OCI-LY7 (cell line): ENCODE data around the gene STK35. TPM values are rescaled to one million over a fixed set of nuclear protein-coding genes. Genes with fewer than 3 reads are reported as not detected.

Experiments used
- BruUV-seq: library from RNA; stranded (reverse); fragments of 400-500 nt; replicated peaks from 2 replicates; lab custom pipeline; 2021; lab: Mats Ljungman, UMichigan
- CTCF ChIA-PET: fragments of 300-600 bp; sonication (Branson Sonifier 250); formaldehyde crosslinking; loops from one replicate; lab custom pipeline; 2022; ENCODE audit warnings: antibody characterized with exemption; ENCODE audit not compliant: unreplicated experiment; lab: Charles Lee
- POLR2A ChIA-PET: fragments of 300-600 bp; sonication (Branson Sonifier 250); formaldehyde crosslinking; loops from one replicate; lab custom pipeline; 2022; ENCODE audit warnings: antibody characterized with exemption; lab: Charles Lee
- DNase-seq: peaks from one replicate; pipeline ENCODE4 v3.0.0-alpha.2; 2015; ENCODE audit warnings: low spot score
- H2AFZ ChIP-seq: fragments of 200-600 bp; sonication (generic), shearing (Covaris generic); 2 replicates; pipeline ENCODE4 v1.6.1; 2014; ENCODE audit warnings: mild to moderate bottlenecking, antibody characterized with exemption, low read length, moderate library complexity
- H3K27ac ChIP-seq: fragments of 200-600 bp; sonication (generic); 2 replicates; pipeline ENCODE4 v1.5.1; 2014; ENCODE audit warnings: mixed run types, low read depth, mild to moderate bottlenecking, moderate library complexity, low read length, inconsistent platforms; ENCODE audit not compliant: poor library complexity, severe bottlenecking
- H3K36me3 ChIP-seq: fragments of 200-600 bp; sonication (generic); 2 replicates; pipeline ENCODE4 v1.6.1; 2014; ENCODE audit warnings: mild to moderate bottlenecking, antibody characterized with exemption, low read length, moderate library complexity, mixed read lengths; ENCODE audit not compliant: insufficient read depth
- H3K4me1 ChIP-seq: fragments of 200-600 bp; sonication (generic); 2 replicates; pipeline ENCODE4 v1.5.1; 2014; ENCODE audit warnings: mild to moderate bottlenecking, low read length; ENCODE audit not compliant: insufficient read depth, poor library complexity, severe bottlenecking
- H3K4me2 ChIP-seq: fragments of 200-600 bp; sonication (generic); 2 replicates; pipeline ENCODE4 v1.6.1; 2014; ENCODE audit warnings: mild to moderate bottlenecking, low read length
- H3K4me3 ChIP-seq: fragments of 200-600 bp; sonication (generic); 2 replicates; pipeline ENCODE4 v1.5.1; 2014; ENCODE audit warnings: mild to moderate bottlenecking, low read depth, low read length; ENCODE audit not compliant: poor library complexity, severe bottlenecking
- H3K79me2 ChIP-seq: fragments of 200-600 bp; sonication (generic); 2 replicates; pipeline ENCODE4 v1.6.1; 2016; ENCODE audit warnings: low read depth, mild to moderate bottlenecking, low read length, moderate library complexity, mixed read lengths; ENCODE audit not compliant: insufficient read depth
- H3K9me2 ChIP-seq: fragments of 200-600 bp; sonication (generic); 2 replicates; pipeline ENCODE4 v1.6.1; 2016; ENCODE audit warnings: mild to moderate bottlenecking, low read length, mixed read lengths; ENCODE audit not compliant: insufficient read depth
- H3K9me3 ChIP-seq: fragments of 200-600 bp; sonication (generic); 2 replicates; pipeline ENCODE4 v1.6.1; 2014; ENCODE audit warnings: mild to moderate bottlenecking, mixed run types, low read length, mixed read lengths
- H4K20me1 ChIP-seq: fragments of 200-600 bp; sonication (generic); 2 replicates; pipeline ENCODE4 v1.6.1; 2014; ENCODE audit warnings: mild to moderate bottlenecking, antibody characterized with exemption, low read length, moderate library complexity, mixed read lengths; ENCODE audit not compliant: insufficient read depth
- EZH2phosphoT487 ChIP-seq: fragments of 200-600 bp; sonication (generic); IDR thresholded peaks from 2 replicates; pipeline ENCODE4 v1.6.1; 2018; ENCODE audit warnings: low read depth, borderline replicate concordance, mild to moderate bottlenecking, mixed run types, antibody characterized with exemption, low read length, moderate library complexity, mixed read lengths
- intact Hi-C: fragments of 100-400 bp; cut with micrococcal nuclease; formaldehyde crosslinking; loops from one replicate; pipeline ENCODE4 v1.10.0; 2022; ENCODE audit not compliant: unreplicated experiment
- total RNA-seq, 2 experiments: library from RNA; depleted of rRNA in 1 of 2; stranded (reverse); fragments of >200 nt in 1 of 2; shearing (Covaris generic) in 1 of 2; gene quantifications; 2 replicates each; pipeline ENCODE4 v1.2.3, GENCODE V29; 2014 to 2022
- TF ChIP-seq, protein P1 (sequence below): fragments of 200-600 bp; sonication (generic); conservative IDR thresholded peaks from 2 replicates; pipeline ENCODE4 v1.5.1; 2014; ENCODE audit warnings: mild to moderate bottlenecking, antibody characterized with exemption, low read length, moderate library complexity, mixed read lengths

The STK35 gene
- total RNA-seq, 2 experiments from 2014 or later = 21.4 to 22.3 TPM

DNA sequence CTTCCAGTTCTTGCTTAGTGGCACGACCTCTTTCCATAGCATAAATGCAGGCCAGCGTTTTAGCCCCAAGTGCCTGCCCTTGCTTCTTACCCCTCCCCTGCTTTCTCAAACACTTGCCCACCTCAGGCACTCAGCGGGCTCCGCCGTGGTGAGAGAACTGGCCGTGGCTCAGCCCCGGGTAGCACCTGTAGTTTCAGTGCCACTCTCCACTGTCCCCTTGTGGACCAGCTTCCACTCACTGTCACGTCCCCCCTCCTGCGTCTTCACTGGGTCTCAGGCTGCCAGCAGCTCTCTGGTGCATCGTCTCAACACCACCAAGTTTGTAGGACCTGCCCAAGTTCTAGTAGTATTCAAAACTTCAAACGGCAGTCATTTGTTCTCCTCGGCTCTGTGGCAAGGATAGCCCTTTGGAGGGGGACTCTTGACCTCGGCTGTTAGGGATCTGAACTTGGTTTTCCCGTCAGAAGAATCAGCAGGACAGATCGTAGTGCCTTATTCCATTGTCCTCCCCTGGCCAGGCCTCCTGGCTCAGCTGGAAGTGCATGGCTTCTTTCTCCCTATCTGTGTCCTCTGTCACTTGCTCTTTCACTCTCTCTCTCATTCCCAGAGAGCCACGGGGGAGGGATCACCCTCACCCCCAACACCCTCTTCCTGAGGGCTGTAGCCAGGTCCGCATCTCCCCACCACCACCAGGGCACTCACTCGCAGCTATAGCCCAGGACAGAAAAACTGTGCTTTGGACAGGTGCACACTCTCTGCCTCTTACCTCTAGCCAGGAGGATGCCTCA, 44.6 kb downstream of the STK35 start:
- H3K27ac ChIP-seq = no peak overlapping the region
- H3K9me3 ChIP-seq = no peaks in the 10 kb centered on the region
- intact Hi-C loops = no loop called here
- H3K4me3 ChIP-seq = no peak overlapping the region
- no peaks in the 10 kb centered on the region for H3K4me1 ChIP-seq
- DNase-seq = no peak
- POLR2A ChIA-PET = no interaction called here
- H3K36me3 ChIP-seq = peaks cover 4% of the 10 kb centered on the region; the same call in 1 of the 2 replicates
- H2AFZ ChIP-seq = no peak overlapping the region
- no TSS peak for BruUV-seq
- H3K4me2 ChIP-seq = no peak overlapping the region
- CTCF ChIA-PET = no interaction called here
- H3K9me2 ChIP-seq = no peaks in the 10 kb centered on the region
- TF ChIP-seq, protein P1, sequence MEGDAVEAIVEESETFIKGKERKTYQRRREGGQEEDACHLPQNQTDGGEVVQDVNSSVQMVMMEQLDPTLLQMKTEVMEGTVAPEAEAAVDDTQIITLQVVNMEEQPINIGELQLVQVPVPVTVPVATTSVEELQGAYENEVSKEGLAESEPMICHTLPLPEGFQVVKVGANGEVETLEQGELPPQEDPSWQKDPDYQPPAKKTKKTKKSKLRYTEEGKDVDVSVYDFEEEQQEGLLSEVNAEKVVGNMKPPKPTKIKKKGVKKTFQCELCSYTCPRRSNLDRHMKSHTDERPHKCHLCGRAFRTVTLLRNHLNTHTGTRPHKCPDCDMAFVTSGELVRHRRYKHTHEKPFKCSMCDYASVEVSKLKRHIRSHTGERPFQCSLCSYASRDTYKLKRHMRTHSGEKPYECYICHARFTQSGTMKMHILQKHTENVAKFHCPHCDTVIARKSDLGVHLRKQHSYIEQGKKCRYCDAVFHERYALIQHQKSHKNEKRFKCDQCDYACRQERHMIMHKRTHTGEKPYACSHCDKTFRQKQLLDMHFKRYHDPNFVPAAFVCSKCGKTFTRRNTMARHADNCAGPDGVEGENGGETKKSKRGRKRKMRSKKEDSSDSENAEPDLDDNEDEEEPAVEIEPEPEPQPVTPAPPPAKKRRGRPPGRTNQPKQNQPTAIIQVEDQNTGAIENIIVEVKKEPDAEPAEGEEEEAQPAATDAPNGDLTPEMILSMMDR = no peak
- no peak for TF ChIP-seq EZH2phosphoT487
- no peaks in the 10 kb centered on the region for H3K79me2 ChIP-seq
- H4K20me1 ChIP-seq = no peaks in the 10 kb centered on the region

DNA sequence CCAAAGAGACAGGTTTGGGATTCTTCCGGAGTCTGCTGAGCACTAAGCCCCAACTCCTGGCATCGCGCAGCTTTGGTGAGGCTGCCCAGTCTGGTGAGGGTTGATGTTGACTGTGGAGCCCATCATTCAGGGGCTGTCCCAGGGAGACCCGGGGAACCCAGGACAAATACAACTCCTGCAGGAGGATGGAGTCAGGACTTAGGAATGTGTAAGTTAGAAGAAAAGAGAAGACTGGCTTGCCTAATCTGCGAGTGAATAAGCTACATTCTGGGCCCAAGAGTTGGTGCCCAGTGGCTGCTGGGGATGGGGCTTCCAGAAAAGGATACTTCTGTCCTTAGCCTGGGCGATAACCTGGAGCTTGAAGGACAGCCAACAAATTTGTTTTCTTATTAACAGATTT, 47.9 kb downstream of the STK35 start:
- Histone ChIP-seq H3K79me2 (no peaks in the 10 kb centered on the region), H3K4me2 (no peak overlapping the region), H3K27ac (no peak overlapping the region), H4K20me1 (no peaks in the 10 kb centered on the region), H2AFZ (no peak overlapping the region), H3K9me2 (no peaks in the 10 kb centered on the region), H3K9me3 (no peaks in the 10 kb centered on the region), H3K4me1 (peaks cover 4% of the 10 kb centered on the region), H3K4me3 (no peak overlapping the region), H3K36me3 (no peaks in the 10 kb centered on the region; the same call in 1 of the 2 replicates)
- CTCF ChIA-PET = no interaction called here
- POLR2A ChIA-PET = no interaction called here
- DNase-seq = no peak
- TF ChIP-seq, protein P1 = no peak
- no peak for TF ChIP-seq EZH2phosphoT487
- no TSS peak for BruUV-seq
- intact Hi-C loops = no loop called here

DNA sequence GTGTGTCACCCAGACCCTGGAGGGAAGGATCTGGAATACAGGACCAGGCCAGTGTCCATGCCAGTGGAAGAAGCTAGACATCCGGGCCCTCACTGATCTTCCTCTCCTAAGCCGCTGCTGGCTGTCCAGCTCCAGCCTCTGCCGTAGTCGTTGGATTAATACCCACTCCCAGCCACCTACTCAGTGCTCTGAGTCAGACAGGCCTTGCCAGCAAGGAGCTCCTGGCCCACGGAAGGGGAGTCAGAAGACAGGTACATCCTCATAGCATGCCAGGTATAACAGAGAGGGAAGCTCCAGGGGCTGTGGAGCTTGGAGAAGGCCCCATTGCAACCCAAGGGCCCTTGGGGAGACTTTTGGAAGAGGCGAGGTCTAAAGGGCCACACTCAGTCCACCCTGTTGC, 49.0 kb downstream of the STK35 start:
- ChIA-PET CTCF (no interaction called here), POLR2A (no interaction called here)
- no peaks in the 10 kb centered on the region for H3K79me2 ChIP-seq
- H3K4me3 ChIP-seq = no peak overlapping the region
- DNase-seq = no peak
- no peaks in the 10 kb centered on the region for H3K9me3 ChIP-seq
- H3K4me1 ChIP-seq = peaks cover 4% of the 10 kb centered on the region
- H4K20me1 ChIP-seq = no peaks in the 10 kb centered on the region
- no TSS peak for BruUV-seq
- TF ChIP-seq, protein P1 = no peak
- TF ChIP-seq EZH2phosphoT487 = no peak
- H2AFZ ChIP-seq = no peak overlapping the region
- H3K36me3 ChIP-seq = no peaks in the 10 kb centered on the region
- intact Hi-C loops = no loop called here
- no peak overlapping the region for H3K27ac ChIP-seq
- H3K9me2 ChIP-seq = no peaks in the 10 kb centered on the region
- no peak overlapping the region for H3K4me2 ChIP-seq
